Tibial nerve (tissue), 3 donors: Measurements from ENCODE around the gene LRFN3.

Source experiments
- POLR2A ChIP-seq, 2 donors: fragments of 450-650 bp; IDR thresholded peaks; one replicate each; pipeline ENCODE4 v1.6.1; 2017; ENCODE audit warnings: antibody characterized with exemption in 2 of 2, mild to moderate bottlenecking in 2 of 2, moderate library complexity in 2 of 2
- TF ChIP-seq, protein P1 (sequence below), 5 experiments: fragments of 200-600 bp in 3 of 5; fragments of 450-650 bp in 2 of 5; sonication (generic) in 3 of 5; IDR thresholded peaks; one replicate each; pipeline ENCODE4 v1.5.1; 2016 to 2019; ENCODE audit warnings: antibody characterized with exemption in 5 of 5, mild to moderate bottlenecking in 3 of 5, moderate library complexity in 2 of 5

DNA sequence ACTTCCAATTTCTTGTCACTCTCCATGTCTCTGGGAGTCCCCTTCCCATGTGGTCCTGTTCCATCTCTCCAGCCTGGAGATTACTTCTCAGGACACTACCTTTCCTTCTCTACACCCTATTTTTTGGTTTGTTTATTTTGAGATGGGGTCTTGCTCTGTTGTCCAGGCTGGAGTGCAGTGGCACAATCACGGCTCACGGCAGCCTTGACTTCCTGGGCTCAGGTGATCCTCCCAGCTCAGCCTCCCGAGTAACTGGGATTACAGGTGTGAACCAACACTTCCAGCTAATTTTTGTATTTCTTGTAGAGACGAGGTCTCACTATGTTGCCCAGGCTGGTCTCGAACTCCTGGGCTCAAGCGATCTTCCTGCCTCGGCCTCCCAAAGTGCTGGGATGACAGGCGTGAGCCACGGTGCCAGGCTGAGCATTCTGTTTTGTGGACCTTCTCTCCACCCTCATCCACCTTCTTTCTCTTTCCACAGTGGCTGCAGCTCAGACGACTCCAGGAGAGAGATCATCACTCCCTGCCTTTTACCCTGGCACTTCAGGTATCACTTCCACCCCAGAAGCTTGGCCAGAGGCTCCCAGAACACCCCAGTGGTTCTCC, 33.2 kb upstream of the LRFN3 start:
- TF ChIP-seq, protein P1, sequence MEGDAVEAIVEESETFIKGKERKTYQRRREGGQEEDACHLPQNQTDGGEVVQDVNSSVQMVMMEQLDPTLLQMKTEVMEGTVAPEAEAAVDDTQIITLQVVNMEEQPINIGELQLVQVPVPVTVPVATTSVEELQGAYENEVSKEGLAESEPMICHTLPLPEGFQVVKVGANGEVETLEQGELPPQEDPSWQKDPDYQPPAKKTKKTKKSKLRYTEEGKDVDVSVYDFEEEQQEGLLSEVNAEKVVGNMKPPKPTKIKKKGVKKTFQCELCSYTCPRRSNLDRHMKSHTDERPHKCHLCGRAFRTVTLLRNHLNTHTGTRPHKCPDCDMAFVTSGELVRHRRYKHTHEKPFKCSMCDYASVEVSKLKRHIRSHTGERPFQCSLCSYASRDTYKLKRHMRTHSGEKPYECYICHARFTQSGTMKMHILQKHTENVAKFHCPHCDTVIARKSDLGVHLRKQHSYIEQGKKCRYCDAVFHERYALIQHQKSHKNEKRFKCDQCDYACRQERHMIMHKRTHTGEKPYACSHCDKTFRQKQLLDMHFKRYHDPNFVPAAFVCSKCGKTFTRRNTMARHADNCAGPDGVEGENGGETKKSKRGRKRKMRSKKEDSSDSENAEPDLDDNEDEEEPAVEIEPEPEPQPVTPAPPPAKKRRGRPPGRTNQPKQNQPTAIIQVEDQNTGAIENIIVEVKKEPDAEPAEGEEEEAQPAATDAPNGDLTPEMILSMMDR (IDR thresholded peaks at IDR 0.05): no peak
- TF ChIP-seq POLR2A (IDR thresholded peaks at IDR 0.05): no peak
